GM18526 (cell line): Measurements from ENCODE around the gene BLACAT1.

ENCODE experiments used
- POLR2A ChIP-seq: IDR thresholded peaks from 3 replicates; pipeline ENCODE4 v1.6.1; 2011; ENCODE audit not compliant: insufficient read length; ENCODE audit errors: extremely low read depth

BLACAT1 gene

GRCh38 chr1:205455581-205456382 lies at the start of gene BLACAT1:
TSS of gene BLACAT1 (minus strand) at chr1:205456045.
- no peak for TF ChIP-seq POLR2A

- no peak for TF ChIP-seq POLR2A
Measured at GRCh38 chr1:205505076-205505729, 49.4 kb upstream of the BLACAT1 start.

- TF ChIP-seq POLR2A = no peak
Measured at GRCh38 chr1:205504311-205505075, 48.6 kb upstream of the BLACAT1 start, which contains the start of gene CDK18. TSS of gene CDK18 (plus strand) at chr1:205504669. CDS start at chr1:205523168, 18,499 bp downstream.

- no peak for TF ChIP-seq POLR2A
Measured at GRCh38 chr1:205502992-205503391, 47.1 kb upstream of the BLACAT1 start.

GRCh38 chr1:205502111-205502810 lies 46.4 kb upstream of the BLACAT1 start:
- TF ChIP-seq POLR2A = no peak

- TF ChIP-seq POLR2A = no peak
Measured at GRCh38 chr1:205500240-205501233, 44.7 kb upstream of the BLACAT1 start.

GRCh38 chr1:205499789-205500188 lies 43.9 kb upstream of the BLACAT1 start:
- no peak for TF ChIP-seq POLR2A

GRCh38 chr1:205497351-205497750 lies 41.5 kb upstream of the BLACAT1 start:
- TF ChIP-seq POLR2A = no peak

- TF ChIP-seq POLR2A = no peak
Measured at GRCh38 chr1:205496661-205497060, 40.8 kb upstream of the BLACAT1 start.

- TF ChIP-seq POLR2A = no peak
Measured at GRCh38 chr1:205495237-205495823, 39.5 kb upstream of the BLACAT1 start.

GRCh38 chr1:205494115-205494514 lies 38.3 kb upstream of the BLACAT1 start:
- TF ChIP-seq POLR2A = no peak

- no peak for TF ChIP-seq POLR2A
Measured at GRCh38 chr1:205493241-205494085, 37.6 kb upstream of the BLACAT1 start.

GRCh38 chr1:205492774-205493173 lies 36.9 kb upstream of the BLACAT1 start:
- TF ChIP-seq POLR2A = no peak
